ENCODE data around the gene VWA2.

The VWA2 gene

GRCh38 chr10:114246679-114247305 is 7.7 kb downstream of the VWA2 start:
- DNase-seq: no peak

- DNase-seq: no peak
Observed at GRCh38 chr10:114250236-114250635, 11.2 kb downstream of the VWA2 start.

GRCh38 chr10:114250716-114251115 is 11.7 kb downstream of the VWA2 start:
- no peak for DNase-seq

- no peak for DNase-seq
Observed at GRCh38 chr10:114252092-114252491, 13.0 kb downstream of the VWA2 start.

- DNase-seq: no peak
Observed at GRCh38 chr10:114252883-114253282, 13.8 kb downstream of the VWA2 start.

- no peak for DNase-seq
Observed at GRCh38 chr10:114255227-114255626, 16.2 kb downstream of the VWA2 start.

- no peak for DNase-seq
Observed at GRCh38 chr10:114256008-114256765, 17.1 kb downstream of the VWA2 start.

GRCh38 chr10:114256822-114257221 is 17.8 kb downstream of the VWA2 start:
- no peak for DNase-seq

- no peak for DNase-seq
Observed at GRCh38 chr10:114257498-114257897, 18.4 kb downstream of the VWA2 start.

GRCh38 chr10:114258274-114258840 is 19.3 kb downstream of the VWA2 start:
- DNase-seq: peak; percentile 36

GRCh38 chr10:114259824-114260223 is 20.8 kb downstream of the VWA2 start:
- no peak for DNase-seq

GRCh38 chr10:114260366-114260765 is 21.3 kb downstream of the VWA2 start:
- DNase-seq: no peak

- peak; percentile 26 for DNase-seq
Observed at GRCh38 chr10:114261076-114261475, 22.0 kb downstream of the VWA2 start.

- no peak for DNase-seq
Observed at GRCh38 chr10:114262496-114262895, 23.4 kb downstream of the VWA2 start.

- DNase-seq: no peak
Observed at GRCh38 chr10:114265392-114266053, 26.5 kb downstream of the VWA2 start.

- peak; percentile 45 for DNase-seq
Observed at GRCh38 chr10:114266521-114266920, 27.5 kb downstream of the VWA2 start.

GRCh38 chr10:114271075-114271778 is 32.2 kb downstream of the VWA2 start:
- DNase-seq: no peak

- no peak for DNase-seq
Observed at GRCh38 chr10:114271779-114272167, 32.7 kb downstream of the VWA2 start.

- DNase-seq: no peak
Observed at GRCh38 chr10:114272696-114273095, 33.6 kb downstream of the VWA2 start.

- DNase-seq: no peak
Observed at GRCh38 chr10:114273910-114274309, 34.9 kb downstream of the VWA2 start.

- DNase-seq: no peak
Observed at GRCh38 chr10:114274616-114275453, 35.8 kb downstream of the VWA2 start.

GRCh38 chr10:114276066-114276465 is 37.0 kb downstream of the VWA2 start:
- no peak for DNase-seq

Measured in OCI-M1 (cell line).